WTC11 (cell line): ENCODE measurements around the gene ZNF48. TPM values are rescaled to one million over a fixed set of nuclear protein-coding genes. Genes with fewer than 3 reads are reported as not detected.

Experiments
- ATAC-seq: fragments of 200-7000 bp; cut with Tn5 transposase; 2 replicates; pipeline ENCODE4 v1.10.0; 2021; ENCODE audit warnings: mild to moderate bottlenecking, moderate library complexity
- CTCF ChIA-PET: fragments of 300-600 bp; sonication (Branson Sonifier 250); formaldehyde crosslinking; loops from one replicate; lab custom pipeline; 2021; ENCODE audit warnings: antibody characterized with exemption; lab: Charles Lee
- POLR2A ChIA-PET: fragments of 350-600 bp; sonication (Branson Sonifier 250); formaldehyde crosslinking; loops from one replicate; lab custom pipeline; 2021; ENCODE audit warnings: antibody characterized with exemption; lab: Charles Lee
- DNase-seq: peaks from one replicate; pipeline ENCODE4 v3.0.0; 2021; ENCODE audit warnings: low spot score
- H3K27ac Mint-ChIP-seq: 2 replicates; pipeline ENCODE4 v1.8.0; 2021; ENCODE audit warnings: mixed read lengths
- H3K27me3 Mint-ChIP-seq: 2 replicates; pipeline ENCODE4 v1.8.0; 2021; ENCODE audit warnings: low read depth, mild to moderate bottlenecking, moderate library complexity, mixed read lengths
- H3K36me3 Mint-ChIP-seq: 2 replicates; pipeline ENCODE4 v1.8.0; 2021; ENCODE audit warnings: mixed read lengths
- H3K4me1 Mint-ChIP-seq: 2 replicates; pipeline ENCODE4 v1.8.0; 2022; ENCODE audit warnings: mixed read lengths
- H3K4me3 Mint-ChIP-seq: 2 replicates; pipeline ENCODE4 v1.8.0; 2021; ENCODE audit warnings: mild to moderate bottlenecking, moderate library complexity, mixed read lengths
- H3K9me3 Mint-ChIP-seq: 2 replicates; pipeline ENCODE4 v1.8.0; 2021; ENCODE audit warnings: mixed read lengths
- EMX1 ChIP-seq: fragments of 250-450 bp; sonication (Bioruptor Pico); IDR thresholded peaks from 2 replicates; pipeline ENCODE4 v1.8.0; 2021; ENCODE audit warnings: mild to moderate bottlenecking
- FOXJ3 ChIP-seq: sonication (generic); formaldehyde crosslinking; IDR thresholded peaks from 2 replicates; pipeline ENCODE4 v1.9.0; 2021; ENCODE audit warnings: missing genetic modification reagents, mild to moderate bottlenecking, borderline replicate concordance
- FOXP1 ChIP-seq: sonication (generic); formaldehyde crosslinking; IDR thresholded peaks from 2 replicates; pipeline ENCODE4 v1.8.0; 2022; ENCODE audit warnings: missing genetic modification reagents, mild to moderate bottlenecking, moderate library complexity, borderline replicate concordance
- HMGA2 ChIP-seq: fragments of 250-450 bp; sonication (Bioruptor Pico); IDR thresholded peaks from 2 replicates; pipeline ENCODE4 v1.4.0; 2021; ENCODE audit warnings: mild to moderate bottlenecking, moderate library complexity
- JUN ChIP-seq: sonication (generic); formaldehyde crosslinking; IDR thresholded peaks from 2 replicates; pipeline ENCODE4 v1.8.0; 2023; ENCODE audit warnings: mild to moderate bottlenecking, missing genetic modification reagents
- NR1H2 ChIP-seq: sonication (generic); formaldehyde crosslinking; IDR thresholded peaks from 2 replicates; pipeline ENCODE4 v1.9.0; 2021; ENCODE audit warnings: mild to moderate bottlenecking, moderate library complexity, missing genetic modification reagents
- ZBTB43 ChIP-seq: sonication (generic); formaldehyde crosslinking; IDR thresholded peaks from 2 replicates; pipeline ENCODE4 v1.8.1; 2023; ENCODE audit warnings: mild to moderate bottlenecking, missing genetic modification reagents
- ZNF121 ChIP-seq: sonication (generic); formaldehyde crosslinking; IDR thresholded peaks from 2 replicates; pipeline ENCODE4 v1.8.0; 2023; ENCODE audit warnings: missing genetic modification reagents
- ZNF396 ChIP-seq: fragments of 250-450 bp; sonication (Bioruptor Pico); IDR thresholded peaks from 2 replicates; pipeline ENCODE4 v1.8.0; 2021; ENCODE audit warnings: mild to moderate bottlenecking, moderate library complexity, borderline replicate concordance
- ZNF532 ChIP-seq: fragments of 250-450 bp; sonication (Bioruptor Pico); IDR thresholded peaks from 2 replicates; pipeline ENCODE4 v1.9.0; 2021; ENCODE audit warnings: mild to moderate bottlenecking, borderline replicate concordance
- total RNA-seq: library from RNA; stranded (reverse); gene quantifications from 3 replicates; pipeline ENCODE4 v1.2.3, GENCODE V29; 2021
- TF ChIP-seq, protein P1 (sequence below): sonication (generic); formaldehyde crosslinking; IDR thresholded peaks from 2 replicates; pipeline ENCODE4 v1.8.0; 2023; ENCODE audit warnings: missing genetic modification reagents, mild to moderate bottlenecking, borderline replicate concordance
- TF ChIP-seq, protein P2 (sequence below): sonication (generic); formaldehyde crosslinking; conservative IDR thresholded peaks from 2 replicates; pipeline ENCODE4 v1.8.1; 2022; ENCODE audit warnings: mild to moderate bottlenecking, missing genetic modification reagents
- TF ChIP-seq, protein P3 (sequence below): sonication (generic); formaldehyde crosslinking; IDR thresholded peaks from 2 replicates; pipeline ENCODE4 v1.8.1; 2023; ENCODE audit warnings: mild to moderate bottlenecking, missing genetic modification reagents, moderate library complexity

Gene ZNF48
- total RNA-seq, 1 experiment from 2014 or later: 39.3 TPM

DNA sequence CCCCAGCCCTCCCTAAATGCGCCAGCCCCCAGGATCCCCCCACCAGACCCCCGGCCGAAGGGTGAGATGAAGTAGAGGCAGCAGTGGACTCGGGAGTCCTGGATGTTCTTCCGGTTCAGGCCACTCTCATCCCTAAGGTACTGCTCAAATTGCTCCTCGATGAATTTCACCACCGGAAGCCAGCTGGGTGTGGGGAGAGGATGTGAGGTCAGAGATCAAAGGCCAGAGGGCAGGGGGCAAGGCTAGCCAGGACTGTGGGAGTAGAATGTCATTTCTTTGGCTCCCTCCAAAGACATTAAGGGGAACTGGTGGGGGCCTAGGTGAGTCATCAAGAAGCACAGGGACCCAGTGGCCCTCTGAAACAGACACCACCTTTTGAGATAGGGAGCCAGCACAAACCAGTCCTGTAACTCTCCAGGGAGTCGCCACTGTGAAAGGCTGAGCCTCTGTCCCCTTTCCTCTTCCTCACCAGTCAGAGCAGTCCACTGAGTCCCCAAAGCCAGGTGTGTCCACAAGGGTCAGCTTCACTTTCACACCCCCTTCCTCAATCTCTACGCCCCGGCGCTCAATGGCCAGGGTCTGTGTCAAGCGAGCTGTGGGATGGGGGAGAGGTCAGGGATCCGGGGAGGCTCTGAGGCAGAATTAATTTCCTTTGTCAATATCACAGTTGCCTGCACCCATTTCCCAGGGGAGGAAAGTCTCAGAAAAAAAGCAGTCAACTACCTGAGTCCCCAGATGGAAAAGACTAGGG lies 13.8 kb upstream of the ZNF48 start:
- DNase-seq (no peak), ATAC-seq (no peak)
- POLR2A ChIA-PET: no interaction called here
- H3K36me3 Mint-ChIP-seq: 0 out of 2 replicates have a peak, but pooled peaks cover 2% of the 10 kb centered on the region
- H3K4me1 Mint-ChIP-seq: peaks cover 8% of the 10 kb centered on the region
- no peaks in the 10 kb centered on the region for H3K9me3 Mint-ChIP-seq
- CTCF ChIA-PET: interaction anchor here (0.6 kb wide), 1 partner anchor 1404 kb away, joined by 4 read pairs; no protein-coding TSS in a partner anchor
- no peak for TF ChIP-seq ZNF396 (CRISPR knock-in tag)
- TF ChIP-seq JUN (CRISPR knock-in tag): no peak
- TF ChIP-seq, all 79 proteins: peak for 0
- H3K27ac Mint-ChIP-seq: no peak overlapping the region; the same call in 1 of the 2 replicates
- peaks cover 13% of the 10 kb centered on the region for H3K27me3 Mint-ChIP-seq
- H3K4me3 Mint-ChIP-seq: no peak overlapping the region

DNA sequence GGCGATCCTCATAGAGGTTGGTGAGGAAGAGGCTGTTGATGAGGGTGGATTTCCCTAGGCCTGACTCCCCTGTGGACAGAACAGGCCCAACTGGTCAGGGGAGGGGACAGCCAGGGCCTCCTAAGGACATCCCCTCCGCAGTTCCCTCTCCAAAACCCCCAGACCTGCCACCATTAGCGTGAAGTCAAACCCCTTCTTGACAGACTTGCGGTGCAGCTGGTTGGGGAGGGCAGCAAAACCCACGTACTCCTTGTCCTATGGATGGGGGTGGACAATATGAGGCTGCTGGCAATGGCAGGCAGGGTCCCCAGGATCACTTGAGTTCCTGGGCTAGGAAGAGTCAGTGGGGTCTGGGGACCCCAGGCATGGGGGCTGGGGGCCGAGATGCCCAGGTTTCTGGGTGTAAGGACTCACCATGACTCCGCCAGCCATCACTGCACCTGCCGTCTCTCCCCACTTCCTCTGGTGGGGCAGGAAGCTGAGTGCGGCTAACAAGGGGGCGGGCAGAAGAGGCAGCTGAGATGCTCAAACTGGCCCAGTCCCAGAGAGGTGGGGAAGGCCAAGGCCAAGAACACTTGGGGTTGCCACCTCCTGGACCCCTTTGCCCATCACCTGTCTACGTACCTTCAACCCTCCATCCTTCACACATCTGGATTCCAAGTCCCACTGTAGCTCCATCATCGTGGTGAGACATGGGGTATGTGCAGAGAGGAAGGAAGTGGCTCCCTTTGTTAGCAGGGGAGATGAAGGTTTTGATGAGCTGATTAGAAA lies 12.9 kb upstream of the ZNF48 start, which contains the start of gene SEPTIN1:
SEPTIN1 (minus strand) TSS at position 451 of the 771 bp plus-strand sequence; CDS start at position 432, 19 bp downstream.
- H3K27ac Mint-ChIP-seq: no peak within 1 kb of the TSS; the same call in 1 of the 2 replicates
- 0 out of 2 replicates have a peak, but pooled peaks cover 2% of the 10 kb centered on the region for H3K36me3 Mint-ChIP-seq
- no peak within 1 kb of the TSS for H3K4me3 Mint-ChIP-seq
- DNase-seq (no peak), ATAC-seq (no peak)
- H3K4me1 Mint-ChIP-seq: peaks cover 6% of the 10 kb centered on the region
- H3K27me3 Mint-ChIP-seq: peaks cover 13% of the 10 kb centered on the region
- POLR2A ChIA-PET: interaction anchor here (0.9 kb wide), 1 partner anchor 10 kb away, joined by 3 read pairs; no protein-coding TSS in a partner anchor
- TF ChIP-seq ZNF532: no peak
- no peak for TF ChIP-seq ZNF121
- TF ChIP-seq, protein P1, sequence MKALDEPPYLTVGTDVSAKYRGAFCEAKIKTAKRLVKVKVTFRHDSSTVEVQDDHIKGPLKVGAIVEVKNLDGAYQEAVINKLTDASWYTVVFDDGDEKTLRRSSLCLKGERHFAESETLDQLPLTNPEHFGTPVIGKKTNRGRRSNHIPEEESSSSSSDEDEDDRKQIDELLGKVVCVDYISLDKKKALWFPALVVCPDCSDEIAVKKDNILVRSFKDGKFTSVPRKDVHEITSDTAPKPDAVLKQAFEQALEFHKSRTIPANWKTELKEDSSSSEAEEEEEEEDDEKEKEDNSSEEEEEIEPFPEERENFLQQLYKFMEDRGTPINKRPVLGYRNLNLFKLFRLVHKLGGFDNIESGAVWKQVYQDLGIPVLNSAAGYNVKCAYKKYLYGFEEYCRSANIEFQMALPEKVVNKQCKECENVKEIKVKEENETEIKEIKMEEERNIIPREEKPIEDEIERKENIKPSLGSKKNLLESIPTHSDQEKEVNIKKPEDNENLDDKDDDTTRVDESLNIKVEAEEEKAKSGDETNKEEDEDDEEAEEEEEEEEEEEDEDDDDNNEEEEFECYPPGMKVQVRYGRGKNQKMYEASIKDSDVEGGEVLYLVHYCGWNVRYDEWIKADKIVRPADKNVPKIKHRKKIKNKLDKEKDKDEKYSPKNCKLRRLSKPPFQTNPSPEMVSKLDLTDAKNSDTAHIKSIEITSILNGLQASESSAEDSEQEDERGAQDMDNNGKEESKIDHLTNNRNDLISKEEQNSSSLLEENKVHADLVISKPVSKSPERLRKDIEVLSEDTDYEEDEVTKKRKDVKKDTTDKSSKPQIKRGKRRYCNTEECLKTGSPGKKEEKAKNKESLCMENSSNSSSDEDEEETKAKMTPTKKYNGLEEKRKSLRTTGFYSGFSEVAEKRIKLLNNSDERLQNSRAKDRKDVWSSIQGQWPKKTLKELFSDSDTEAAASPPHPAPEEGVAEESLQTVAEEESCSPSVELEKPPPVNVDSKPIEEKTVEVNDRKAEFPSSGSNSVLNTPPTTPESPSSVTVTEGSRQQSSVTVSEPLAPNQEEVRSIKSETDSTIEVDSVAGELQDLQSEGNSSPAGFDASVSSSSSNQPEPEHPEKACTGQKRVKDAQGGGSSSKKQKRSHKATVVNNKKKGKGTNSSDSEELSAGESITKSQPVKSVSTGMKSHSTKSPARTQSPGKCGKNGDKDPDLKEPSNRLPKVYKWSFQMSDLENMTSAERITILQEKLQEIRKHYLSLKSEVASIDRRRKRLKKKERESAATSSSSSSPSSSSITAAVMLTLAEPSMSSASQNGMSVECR (CRISPR knock-in tag): no peak
- no peak for TF ChIP-seq FOXP1 (CRISPR knock-in tag)
- no peak for TF ChIP-seq HMGA2 (CRISPR knock-in tag)
- no peak for TF ChIP-seq EMX1
- TF ChIP-seq, protein P2, sequence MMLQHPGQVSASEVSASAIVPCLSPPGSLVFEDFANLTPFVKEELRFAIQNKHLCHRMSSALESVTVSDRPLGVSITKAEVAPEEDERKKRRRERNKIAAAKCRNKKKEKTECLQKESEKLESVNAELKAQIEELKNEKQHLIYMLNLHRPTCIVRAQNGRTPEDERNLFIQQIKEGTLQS (CRISPR knock-in tag): no peak
- TF ChIP-seq, protein P3, sequence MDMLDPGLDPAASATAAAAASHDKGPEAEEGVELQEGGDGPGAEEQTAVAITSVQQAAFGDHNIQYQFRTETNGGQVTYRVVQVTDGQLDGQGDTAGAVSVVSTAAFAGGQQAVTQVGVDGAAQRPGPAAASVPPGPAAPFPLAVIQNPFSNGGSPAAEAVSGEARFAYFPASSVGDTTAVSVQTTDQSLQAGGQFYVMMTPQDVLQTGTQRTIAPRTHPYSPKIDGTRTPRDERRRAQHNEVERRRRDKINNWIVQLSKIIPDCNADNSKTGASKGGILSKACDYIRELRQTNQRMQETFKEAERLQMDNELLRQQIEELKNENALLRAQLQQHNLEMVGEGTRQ (CRISPR knock-in tag): no peak
- TF ChIP-seq NR1H2 (CRISPR knock-in tag): no peak
- no peak for TF ChIP-seq ZBTB43 (CRISPR knock-in tag)
- no peak for TF ChIP-seq ZNF396 (CRISPR knock-in tag)
- TF ChIP-seq FOXJ3 (CRISPR knock-in tag): no peak
- H3K9me3 Mint-ChIP-seq: no peaks in the 10 kb centered on the region
- CTCF ChIA-PET: interaction anchor here (1.1 to 1.3 kb wide), 2 partner anchors 12 to 14 kb away, joined by 3 read pairs; no protein-coding TSS in a partner anchor
